Dedifferentiated amniotic fluid mesenchymal stem cell (primary cell): Measurements from ENCODE around the gene SNX4.
"Not testable (repeated sequence)": the region's sequence is repeated elsewhere in the genome, so short reads cannot be mapped to it uniquely, and the experiment has no call there.

Source experiments
- DNase-seq: peaks from one replicate; pipeline ENCODE4 v3.0.0-alpha.2; 2016; ENCODE audit errors: extremely low spot score

The SNX4 gene

DNA sequence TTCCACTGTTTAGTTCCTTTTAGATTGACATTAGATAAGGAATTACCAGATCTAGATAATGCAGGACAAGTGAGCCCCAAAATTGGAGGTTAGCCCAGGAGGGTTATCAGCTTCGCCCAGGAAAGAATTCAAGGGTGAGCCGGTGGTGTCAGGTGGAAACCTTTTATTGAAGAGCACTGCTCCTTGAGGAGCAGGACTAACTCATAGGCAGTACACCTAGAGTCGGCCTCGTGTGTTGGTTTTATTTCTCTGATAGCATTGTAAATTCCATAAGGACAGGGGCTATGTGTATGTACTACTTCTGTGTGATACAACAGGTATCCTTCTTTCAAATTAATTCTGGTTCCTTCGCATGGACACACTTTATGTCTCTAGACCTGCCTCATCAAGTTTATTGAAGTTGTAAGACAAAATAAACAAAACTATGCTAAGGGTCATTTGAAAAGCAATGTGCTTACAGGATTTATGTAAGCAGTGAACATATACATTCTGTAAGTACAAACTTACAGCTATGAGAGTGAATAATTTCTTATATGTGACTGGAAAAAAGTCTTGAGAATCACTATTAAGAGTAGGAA lies 57.2 kb downstream of the SNX4 start:
- no peak for DNase-seq

DNA sequence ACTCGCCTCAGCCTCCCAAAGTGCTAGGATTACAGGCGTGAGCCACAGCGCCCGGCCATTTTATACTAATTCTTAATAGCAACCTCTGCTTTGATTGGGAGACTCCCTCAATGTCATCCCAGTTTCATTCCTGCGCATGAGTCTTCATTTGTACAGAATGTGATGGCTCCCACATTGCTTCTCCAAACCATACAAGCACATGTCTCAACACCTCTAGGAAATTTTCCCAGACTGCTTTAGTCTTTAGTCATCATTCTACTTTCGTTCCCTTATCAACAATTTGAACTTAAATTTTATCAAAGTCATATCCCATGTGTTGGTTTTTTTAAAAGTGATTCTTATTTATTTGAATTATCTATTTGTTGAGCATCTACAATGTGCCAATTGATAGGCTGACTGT lies 58.1 kb downstream of the SNX4 start:
- DNase-seq = no peak

DNA sequence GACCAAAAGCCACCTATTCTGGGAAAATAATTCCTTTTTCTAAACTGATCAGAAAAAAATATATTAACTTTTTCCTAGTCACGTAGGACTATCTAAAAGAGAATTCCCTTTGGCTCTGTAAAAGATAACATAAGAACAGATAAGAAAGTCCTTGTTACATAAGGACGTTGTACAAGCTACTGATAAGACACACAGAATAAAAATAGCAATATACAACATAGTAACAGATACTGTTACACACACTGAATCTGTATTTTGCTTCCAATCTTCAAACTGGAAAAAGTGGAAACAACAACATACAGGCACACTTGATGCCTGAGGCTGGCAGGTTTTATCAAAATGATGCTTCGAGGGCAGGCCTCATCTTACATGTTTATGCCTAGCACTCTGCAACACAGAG lies 59.8 kb downstream of the SNX4 start:
- DNase-seq = no peak

DNA sequence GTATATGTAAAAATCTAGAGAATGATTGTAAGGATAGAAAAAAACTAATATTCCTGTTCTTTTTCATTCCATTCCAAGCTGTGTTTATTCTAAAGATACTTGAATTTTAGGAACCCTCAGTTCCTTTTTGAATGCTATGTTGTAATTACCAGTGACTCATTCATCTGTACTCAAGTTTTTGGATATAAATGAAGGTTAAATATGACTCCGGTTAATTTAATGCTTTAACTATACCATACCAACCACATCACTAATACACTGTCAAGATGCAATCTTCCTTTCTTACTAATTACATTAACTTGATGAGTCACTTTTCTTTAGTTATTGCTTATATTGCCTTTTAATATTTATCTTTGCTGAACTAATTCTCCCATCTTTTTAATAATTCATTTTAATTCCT lies 76.1 kb downstream of the SNX4 start:
- peak; percentile 86 for DNase-seq

DNA sequence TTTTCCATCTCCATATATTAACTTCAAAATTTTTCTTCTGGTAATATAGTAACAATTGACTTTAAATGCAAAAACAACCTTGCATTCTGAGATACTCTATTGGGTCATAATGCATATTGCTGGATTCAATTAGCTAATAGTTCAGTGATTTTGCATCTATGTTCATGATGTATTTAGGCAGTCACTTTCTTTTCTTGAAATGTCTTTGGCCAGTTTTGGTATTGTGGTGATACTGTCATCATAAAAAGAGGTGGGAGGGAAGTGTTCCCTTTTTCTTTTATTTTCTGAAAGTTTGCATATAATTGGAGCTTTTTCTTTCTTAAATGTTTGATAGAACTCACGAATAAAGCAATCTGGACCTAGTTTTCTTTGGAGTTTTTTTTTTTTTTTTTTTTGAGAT lies 77.5 kb downstream of the SNX4 start:
- DNase-seq = no peak

DNA sequence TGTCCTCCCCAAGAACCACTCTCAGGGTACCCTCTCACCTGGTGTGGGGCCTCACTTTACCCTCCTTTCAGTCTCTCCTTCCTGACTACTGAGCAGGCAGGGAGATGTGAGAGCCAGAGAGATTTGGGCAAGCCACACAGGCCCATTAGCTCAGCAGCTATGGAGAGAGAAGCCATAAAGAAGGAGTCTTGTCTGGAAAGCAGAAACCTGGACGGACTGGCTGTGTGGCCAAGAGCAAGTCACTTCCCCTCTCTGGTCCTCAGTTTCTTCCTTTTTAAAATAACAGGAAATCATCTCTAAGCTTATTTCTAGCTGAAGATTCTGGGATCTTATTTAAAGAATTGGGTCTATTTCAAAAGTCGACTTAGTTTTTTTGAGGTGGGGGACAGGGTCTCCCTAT lies 79.0 kb downstream of the SNX4 start:
- no peak for DNase-seq

DNA sequence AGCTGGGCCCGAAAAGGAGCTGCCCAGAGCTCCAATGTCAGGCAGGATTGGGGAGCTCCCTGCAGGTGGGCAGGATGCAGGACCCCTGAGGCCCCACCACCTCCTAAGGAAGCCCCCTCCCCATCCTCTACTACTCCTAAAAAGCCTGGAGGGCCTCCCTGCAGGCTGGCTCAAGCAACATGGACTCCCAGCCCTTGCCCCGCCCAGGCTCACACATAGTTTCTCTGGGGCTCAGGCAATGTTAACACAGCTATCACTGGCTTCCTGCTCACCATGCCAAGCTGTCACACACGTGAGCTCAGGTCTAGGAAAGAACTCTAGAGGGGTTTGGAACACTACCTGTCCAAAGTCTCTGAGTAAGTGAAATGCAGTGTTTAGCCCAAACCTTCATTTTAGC lies 79.4 kb downstream of the SNX4 start:
- DNase-seq = no peak

DNA sequence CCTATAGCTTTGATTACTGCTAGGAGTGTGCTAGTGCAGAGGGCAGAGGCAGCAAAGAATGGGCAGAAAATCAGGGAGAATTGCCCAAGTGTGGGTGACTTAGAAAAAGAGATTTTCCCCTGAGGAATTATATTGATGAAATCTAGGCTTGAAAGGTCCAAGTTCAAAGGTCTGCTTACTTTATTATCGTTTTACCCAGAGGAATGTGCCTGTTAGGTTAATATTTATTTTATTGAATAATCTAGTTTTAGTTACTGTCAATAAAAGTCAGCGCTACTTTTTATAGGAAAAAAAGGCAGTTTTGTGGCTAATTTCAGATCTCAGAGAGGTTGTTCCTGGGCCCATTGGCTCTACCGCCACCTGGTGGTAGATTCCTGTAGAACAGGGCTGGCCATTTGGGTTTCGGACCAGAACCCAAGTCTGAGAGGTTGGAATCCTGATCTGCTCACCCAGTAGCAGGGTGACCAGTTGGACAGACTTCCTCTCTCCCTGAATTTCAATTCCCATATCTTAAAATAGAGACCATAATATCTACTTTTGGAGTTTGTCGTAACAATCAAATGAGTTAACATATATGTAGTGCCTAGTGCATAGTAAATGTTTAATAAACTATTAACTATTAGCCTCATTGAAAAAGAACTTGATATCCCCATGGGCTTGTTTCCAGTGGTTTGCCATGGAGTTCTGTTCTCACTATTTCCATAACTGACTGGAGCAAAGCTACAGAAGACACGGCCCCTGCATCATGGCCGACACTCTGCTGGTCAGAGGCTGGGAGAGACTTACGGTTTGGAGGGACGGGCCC lies 82.2 kb downstream of the SNX4 start:
- DNase-seq = peak; percentile 61

DNA sequence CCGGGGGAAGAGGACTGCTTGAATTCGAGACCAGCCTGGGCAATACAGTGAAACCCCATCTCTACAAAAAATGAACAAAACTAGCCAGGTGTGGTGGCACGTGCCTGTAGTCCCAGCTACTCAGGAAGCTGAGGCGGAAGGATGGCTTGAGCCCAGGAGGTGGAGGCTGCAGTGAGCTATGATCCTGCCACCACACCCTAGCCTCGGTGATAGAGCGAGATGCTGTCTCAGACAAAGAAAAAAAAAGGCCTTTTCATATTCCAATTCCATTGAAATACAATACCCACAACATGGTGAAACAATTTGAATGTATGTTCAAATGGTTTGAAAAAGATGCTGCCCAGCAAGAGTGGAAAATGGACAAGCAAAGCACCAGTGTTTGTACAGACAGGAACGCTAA lies 83.1 kb downstream of the SNX4 start:
- DNase-seq = no peak

DNA sequence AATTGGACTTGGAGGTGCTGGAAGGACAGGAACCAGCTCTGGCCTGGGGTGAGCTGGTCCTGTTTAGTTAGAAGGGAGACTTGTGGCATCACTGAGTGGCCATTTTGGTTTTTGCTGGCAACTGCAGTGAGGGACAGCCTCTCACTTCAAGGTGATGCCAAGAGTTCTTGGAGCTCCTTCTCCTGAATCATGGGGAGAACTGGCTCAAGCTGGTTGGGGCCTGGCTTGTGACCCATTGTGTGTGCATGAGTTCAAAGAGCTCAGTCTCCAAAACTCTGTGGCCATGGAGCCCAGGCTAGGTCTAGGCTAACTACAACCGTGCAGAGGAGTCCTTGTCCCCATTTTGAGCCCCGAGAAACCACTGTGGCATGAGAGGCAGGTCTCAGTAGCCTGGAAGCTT lies 84.8 kb downstream of the SNX4 start:
- no peak for DNase-seq

DNA sequence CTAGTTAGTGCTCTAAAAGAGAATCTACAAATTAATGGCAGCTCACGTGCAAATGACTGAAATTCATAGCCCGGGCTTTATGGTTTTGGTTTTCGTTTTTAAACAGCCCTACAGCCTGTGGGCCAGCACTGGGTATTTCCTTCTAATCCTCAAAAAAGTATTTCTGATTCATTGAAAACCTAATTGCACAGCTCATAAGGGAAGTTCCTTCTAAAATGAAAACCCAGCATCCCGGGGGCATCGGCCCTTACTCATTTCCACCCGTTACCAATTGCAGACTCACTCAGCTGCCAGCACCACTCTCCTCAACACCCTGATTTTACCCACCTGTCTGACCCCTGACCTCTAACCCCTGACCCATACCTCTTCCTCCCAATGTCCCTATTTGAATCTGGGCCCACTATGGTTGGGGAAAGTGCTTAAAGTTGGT lies 85.4 kb downstream of the SNX4 start:
- no peak for DNase-seq

DNA sequence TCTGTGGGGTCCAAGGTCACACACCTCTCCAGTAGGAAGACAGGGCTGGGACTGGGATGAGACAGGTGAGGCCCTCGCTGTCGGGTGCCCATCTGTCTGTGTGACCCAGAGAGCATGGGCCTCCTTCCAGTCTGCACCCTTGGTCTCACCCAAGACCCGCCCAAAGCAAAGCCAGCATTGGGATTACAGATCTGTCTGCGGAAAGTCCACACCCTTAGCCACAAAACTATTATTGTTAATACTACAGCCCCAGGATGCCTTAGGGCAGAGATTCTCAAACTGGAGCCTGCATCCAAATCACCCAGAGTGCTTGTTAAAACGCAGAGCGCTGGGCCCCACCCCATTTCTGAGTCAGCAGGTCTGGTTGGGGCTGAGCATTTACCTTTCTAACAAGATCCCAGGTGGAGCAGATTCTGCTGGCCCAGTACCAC lies 86.4 kb downstream of the SNX4 start:
- no peak for DNase-seq

DNA sequence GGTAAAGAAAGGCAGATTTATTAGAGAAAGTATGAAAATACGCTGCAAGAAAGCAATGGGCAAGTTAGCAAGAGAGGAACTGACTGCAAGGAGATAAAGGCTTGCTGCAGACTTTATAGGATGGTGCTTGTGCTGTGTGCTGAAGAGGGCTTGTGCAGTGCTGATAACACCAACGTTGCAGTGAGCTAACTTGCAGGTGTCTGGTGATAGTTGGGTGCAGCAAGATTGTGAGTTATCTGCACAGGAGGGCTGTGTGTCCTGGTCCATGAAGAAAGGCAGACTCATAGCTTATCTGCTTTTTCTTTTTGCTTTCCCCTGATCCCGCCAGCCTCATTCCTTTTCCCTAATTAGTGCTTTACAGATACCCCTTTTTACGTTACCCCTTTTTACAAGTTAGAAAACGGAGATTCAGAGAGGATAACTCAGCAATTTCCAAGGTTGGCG lies 86.9 kb downstream of the SNX4 start:
- no peak for DNase-seq

DNA sequence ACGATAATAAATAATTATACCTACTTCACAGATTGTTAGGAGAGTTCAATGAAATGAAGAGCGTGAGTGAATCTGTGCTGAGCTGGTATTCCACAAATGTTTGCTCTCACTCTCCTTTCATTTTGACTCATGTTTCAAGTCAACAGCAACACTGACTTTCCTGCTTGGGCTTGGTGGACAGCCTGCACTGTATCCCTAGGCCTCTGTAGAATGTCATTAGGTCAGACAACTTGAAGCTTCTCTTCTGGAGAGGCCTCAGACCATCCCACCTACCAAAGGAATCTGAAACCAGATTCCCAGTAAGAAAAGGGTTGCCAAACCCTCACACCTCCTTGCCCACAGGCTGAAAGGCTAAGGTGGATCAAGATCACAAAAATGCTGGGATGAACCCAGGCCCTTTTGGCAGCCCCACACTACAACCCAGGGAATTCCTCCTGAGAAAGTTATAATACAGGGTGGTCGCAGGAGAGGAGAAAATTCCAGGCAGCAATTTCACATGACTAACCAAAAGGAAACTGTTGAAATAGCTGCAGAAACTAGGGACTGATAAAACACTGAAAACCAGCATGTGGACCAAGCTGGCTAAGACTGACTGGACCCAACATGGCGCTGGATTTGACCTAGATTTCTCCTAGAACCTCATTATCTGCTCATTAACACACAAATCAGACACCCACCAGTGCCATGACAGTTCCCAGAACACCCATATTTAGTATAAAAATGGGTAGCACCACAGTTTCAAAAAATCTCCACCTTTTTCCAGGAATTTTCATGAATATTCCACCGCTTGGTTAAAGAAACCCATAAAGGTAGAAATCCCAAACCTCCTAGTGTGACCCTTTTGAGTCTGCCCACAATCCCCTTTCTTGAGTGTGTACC lies 87.9 kb downstream of the SNX4 start:
- DNase-seq = no peak

DNA sequence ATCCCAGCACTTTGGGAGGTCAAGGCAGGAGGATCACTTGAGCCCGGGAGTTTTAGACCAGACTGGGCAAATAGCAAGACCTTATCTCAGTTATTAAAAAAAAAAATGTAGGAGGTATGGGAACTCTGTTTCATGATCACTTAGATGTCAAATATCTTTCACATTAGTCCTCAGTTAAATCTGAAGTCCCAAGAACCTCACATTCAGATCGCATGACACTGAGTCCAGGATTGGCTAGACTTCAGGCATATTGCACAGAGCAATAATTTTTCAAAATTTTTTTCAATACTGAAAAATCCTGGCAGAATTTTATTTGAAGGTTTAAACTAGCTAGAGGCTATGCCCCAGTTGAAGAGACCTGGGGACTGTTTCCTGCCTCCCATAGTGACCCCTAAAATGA lies 88.6 kb downstream of the SNX4 start:
- peak; percentile 46 for DNase-seq

DNA sequence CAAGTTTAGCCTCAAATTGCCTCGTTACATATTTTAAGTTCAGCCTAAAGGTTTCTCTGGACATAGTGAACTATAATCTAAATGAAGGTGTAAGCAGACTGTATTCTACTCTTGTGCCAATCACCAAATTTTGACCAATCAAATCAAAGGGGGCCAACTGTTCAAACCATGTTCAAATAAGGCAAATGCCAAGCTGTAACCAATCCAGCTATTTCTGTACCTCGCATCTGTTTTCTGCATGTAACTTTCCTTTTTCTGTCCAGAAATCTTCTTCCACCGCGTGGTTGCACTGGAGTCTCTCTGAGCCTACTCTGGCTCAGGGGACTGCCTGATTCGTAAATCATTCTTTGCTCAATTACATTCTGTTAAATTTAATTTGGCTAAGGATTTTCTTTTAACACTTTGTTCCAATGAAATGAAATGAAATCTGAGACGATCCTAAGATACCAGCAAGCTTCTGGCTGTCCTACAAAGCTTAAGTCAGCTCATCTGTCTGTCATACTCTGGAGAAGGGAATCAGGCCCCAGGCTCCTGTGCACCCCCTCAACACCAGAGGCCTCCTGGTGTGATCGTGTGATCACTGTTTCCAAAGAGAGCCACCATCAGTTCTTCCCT lies 91.7 kb downstream of the SNX4 start:
- DNase-seq = no peak

DNA sequence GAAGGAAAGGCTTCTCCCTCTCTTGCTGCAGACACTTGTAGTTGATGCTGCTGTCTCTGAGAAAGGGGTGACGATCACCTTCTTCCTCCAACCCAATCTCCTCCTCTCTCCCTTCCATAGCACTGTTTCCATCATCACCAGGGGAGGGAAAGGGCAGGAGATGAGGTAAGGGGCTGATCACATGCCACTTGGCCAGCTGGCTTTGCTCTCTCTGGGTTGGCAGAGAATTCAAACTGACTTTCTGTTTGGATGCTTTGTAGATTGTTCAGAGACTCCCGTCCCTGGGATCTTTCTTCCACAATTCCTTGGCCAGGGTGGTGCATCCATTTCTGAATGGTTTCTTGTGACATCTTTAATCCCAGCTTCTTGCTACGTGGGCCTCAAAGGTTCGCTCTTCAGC lies 101.7 kb downstream of the SNX4 start:
- DNase-seq = no peak

DNA sequence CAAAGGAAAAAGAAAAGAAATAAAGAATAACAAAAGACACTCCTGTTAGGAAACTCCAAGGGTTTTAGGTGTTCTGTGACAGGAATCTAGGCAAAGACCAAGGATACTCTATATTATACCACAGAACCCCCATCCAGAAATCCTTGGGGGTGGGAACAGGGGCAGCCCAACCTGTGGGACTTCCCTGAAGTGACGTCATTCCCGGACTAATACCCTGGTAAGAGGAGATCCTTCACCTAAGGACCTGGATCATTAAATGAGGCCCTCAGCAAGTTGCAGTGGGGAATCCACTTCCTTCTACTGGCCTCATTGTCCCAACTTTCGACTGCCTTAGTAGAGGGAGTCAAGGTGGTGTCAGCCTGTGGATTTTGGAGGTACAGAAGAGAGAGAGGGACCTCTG lies 103.8 kb downstream of the SNX4 start:
- DNase-seq = no peak

DNA sequence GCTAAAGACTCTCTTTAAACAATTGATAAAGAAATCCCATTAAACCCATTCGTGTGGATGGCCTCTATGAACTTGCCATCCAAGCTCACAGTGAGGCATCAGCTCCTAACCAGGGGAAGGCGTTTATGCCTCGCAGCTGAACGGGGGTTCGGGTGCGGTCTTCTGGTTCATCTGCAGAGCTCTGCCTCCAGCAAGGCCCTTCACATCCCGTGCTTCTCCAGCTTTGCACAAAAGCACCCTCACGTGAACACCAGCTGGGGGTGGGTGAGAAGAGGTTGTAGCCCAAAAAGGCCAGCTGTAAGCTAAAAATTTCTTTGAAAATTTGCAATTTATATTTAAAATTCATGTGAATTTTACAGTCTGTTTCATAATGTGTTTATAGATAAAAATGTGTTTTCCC lies 105.3 kb downstream of the SNX4 start:
- DNase-seq = no peak

DNA sequence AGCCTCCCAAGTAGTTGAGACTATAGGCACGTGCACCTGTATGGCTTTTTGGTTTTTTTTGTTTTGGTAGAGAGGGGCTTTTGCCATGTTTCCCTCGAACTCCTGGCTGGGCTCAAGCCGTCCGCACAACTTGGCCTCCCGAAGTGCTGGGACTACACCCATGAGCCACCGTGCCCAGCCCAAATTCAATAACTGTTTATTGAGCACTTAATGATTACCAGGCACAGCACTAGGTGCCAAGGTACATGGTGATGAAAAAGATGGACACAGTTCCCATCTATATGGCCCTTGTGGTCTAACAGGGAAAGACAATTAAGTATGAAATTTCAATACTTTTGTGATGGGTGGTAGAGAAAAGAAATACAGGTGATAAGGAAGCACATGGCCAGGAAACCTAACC lies 109.1 kb downstream of the SNX4 start:
- no peak for DNase-seq

DNA sequence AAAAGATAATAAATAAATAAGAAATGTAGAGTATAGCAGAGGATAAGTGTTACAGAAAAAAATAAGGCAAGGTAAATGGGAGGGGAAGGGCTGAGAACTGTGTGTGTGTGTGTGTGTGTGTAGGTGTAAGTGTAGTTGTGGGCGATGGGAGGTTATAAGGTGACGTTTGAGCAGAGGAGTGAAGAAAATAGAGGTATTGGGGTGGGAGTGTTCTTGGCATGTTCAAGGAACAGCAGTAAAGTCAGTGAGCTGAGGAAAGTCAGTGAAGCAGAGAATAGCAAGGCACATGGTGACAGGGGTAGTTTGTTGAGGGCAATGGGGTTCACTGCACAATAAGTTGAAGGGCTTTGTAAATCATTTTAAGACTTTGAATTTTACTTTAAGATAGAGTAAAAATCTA lies 113.9 kb downstream of the SNX4 start:
- DNase-seq = no peak

DNA sequence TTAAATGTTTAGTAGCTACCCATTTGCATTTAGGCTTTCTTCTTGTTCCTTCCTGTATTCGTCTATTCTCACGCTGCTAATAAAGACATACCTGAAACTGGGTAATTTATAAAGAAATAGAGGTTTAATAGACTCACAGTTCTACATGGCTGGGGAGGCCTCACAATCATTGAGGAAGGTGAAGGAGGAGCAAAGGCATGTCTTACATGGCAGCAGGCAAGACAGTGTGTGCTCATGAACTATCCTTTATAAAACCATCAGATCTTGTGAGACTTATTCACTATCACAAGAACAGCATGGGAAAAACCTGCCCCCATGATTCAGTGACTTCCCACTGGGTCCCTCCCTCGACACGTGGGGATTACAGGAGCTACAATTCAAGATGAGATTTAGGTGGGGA lies 114.5 kb downstream of the SNX4 start:
- DNase-seq = not testable (repeated sequence)
